H1 (cell line): Measurements from ENCODE around the gene SESN3. TPM values are rescaled to one million over a fixed set of nuclear protein-coding genes. Genes with fewer than 3 reads are reported as not detected.

Experiments
- CTCF ChIA-PET: fragments of 300-600 bp; sonication (Branson Sonifier 250); formaldehyde crosslinking; loops from one replicate; lab custom pipeline; 2021; ENCODE audit not compliant: partially characterized antibody; lab: Charles Lee
- POLR2A ChIA-PET: fragments of 300-600 bp; sonication (Branson Sonifier 250); formaldehyde crosslinking; loops from one replicate; lab custom pipeline; 2021; ENCODE audit warnings: inconsistent platforms; ENCODE audit not compliant: partially characterized antibody; lab: Charles Lee
- DNase-seq, 2 experiments: peaks; one replicate each; pipeline versions ENCODE4 v3.0.0 to v3.0.0-alpha.2; 2010 to 2022; ENCODE audit warnings: low spot score in 2 of 2, low read depth in 1 of 2, mixed read lengths in 1 of 2
- FAIRE-seq: peaks from 2 replicates; lab custom pipeline; 2011; peaks lifted over from hg19 to GRCh38; lab: Jason Lieb, UNC
- H2AFZ ChIP-seq: 2 replicates; pipeline ENCODE4 v1.8.1; 2012; ENCODE audit warnings: low read length, inconsistent platforms
- H2AK5ac ChIP-seq: 2 replicates; pipeline ENCODE4 v1.6.1; 2013; ENCODE audit warnings: low read depth, low read length
- H2BK120ac ChIP-seq: replicated peaks from 2 replicates; pipeline ENCODE3; 2013; ENCODE audit warnings: low read depth, low read length, inconsistent platforms
- H2BK12ac ChIP-seq: 2 replicates; pipeline ENCODE4 v1.6.1; 2013; ENCODE audit warnings: low read depth, low read length
- H2BK15ac ChIP-seq: 2 replicates; pipeline ENCODE4 v1.6.1; 2013; ENCODE audit warnings: low read length
- H2BK20ac ChIP-seq: 2 replicates; pipeline ENCODE4 v1.6.1; 2013; ENCODE audit warnings: low read length
- H2BK5ac ChIP-seq: 2 replicates; pipeline ENCODE4 v1.6.1; 2013; ENCODE audit warnings: low read depth, low read length
- H3K14ac ChIP-seq: 2 replicates; pipeline ENCODE4 v1.6.1; 2013; ENCODE audit warnings: inconsistent platforms; ENCODE audit not compliant: insufficient read length
- H3K18ac ChIP-seq: 2 replicates; pipeline ENCODE4 v1.6.1; 2013; ENCODE audit warnings: low read length; ENCODE audit errors: extremely low read depth
- H3K23ac ChIP-seq: 2 replicates; pipeline ENCODE4 v1.6.1; 2013; ENCODE audit warnings: inconsistent platforms; ENCODE audit not compliant: insufficient read length
- H3K23me2 ChIP-seq: 2 replicates; pipeline ENCODE4 v1.6.1; 2013; ENCODE audit warnings: low read depth, low read length
- H3K27ac ChIP-seq: 2 replicates; pipeline ENCODE4 v1.6.1; 2011; ENCODE audit warnings: low read depth, low read length, inconsistent platforms
- H3K27me3 ChIP-seq, 4 experiments: replicated peaks in 1 of 4; 1 replicate in 1 of 4; 2 replicates in 3 of 4; pipeline versions ENCODE4 v1.6.1 to v1.8.1; 2011 to 2013; ENCODE audit warnings: low read length in 3 of 4, mild to moderate bottlenecking in 3 of 4, inconsistent platforms in 2 of 4, mixed read lengths in 2 of 4, moderate library complexity in 1 of 4; ENCODE audit not compliant: control insufficient read depth in 3 of 4, insufficient read depth in 3 of 4; ENCODE audit errors: extremely low read depth in 1 of 4
- H3K36me3 ChIP-seq, 4 experiments: 2 replicates each; pipeline versions ENCODE4 v1.6.1 to v1.8.1; 2011 to 2013; ENCODE audit warnings: mild to moderate bottlenecking in 4 of 4, low read length in 3 of 4, moderate library complexity in 2 of 4, control low read depth in 1 of 4, inconsistent platforms in 1 of 4; ENCODE audit not compliant: insufficient read depth in 4 of 4, control insufficient read depth in 2 of 4
- H3K4ac ChIP-seq: replicated peaks from 2 replicates; pipeline ENCODE3; 2013; ENCODE audit warnings: low read length, low read depth, mixed read lengths, inconsistent platforms; ENCODE audit not compliant: insufficient read length
- H3K4me1 ChIP-seq, 4 experiments: replicated peaks in 1 of 4; 1 replicate in 1 of 4; 2 replicates in 3 of 4; pipeline versions ENCODE4 v1.6.1 to v1.8.1; 2011 to 2013; ENCODE audit warnings: low read length in 3 of 4, inconsistent platforms in 2 of 4, mixed read lengths in 1 of 4; ENCODE audit not compliant: insufficient read depth in 4 of 4, control insufficient read depth in 3 of 4
- H3K4me2 ChIP-seq, 2 experiments: 2 replicates each; pipeline versions ENCODE4 v1.6.1 to v1.8.1; 2011 to 2013; ENCODE audit warnings: low read depth in 2 of 2, low read length in 2 of 2, control low read depth in 1 of 2, inconsistent platforms in 1 of 2, mild to moderate bottlenecking in 1 of 2; ENCODE audit not compliant: insufficient read depth in 1 of 2
- H3K4me3 ChIP-seq, 4 experiments: fragments of 200-600, 300-600 bp in 1 of 4; sonication (generic), shearing (Covaris generic), sonication (Bioruptor Twin) in 1 of 4; 2 replicates each; pipeline versions ENCODE4 v1.5.1 to v1.8.1; 2011 to 2016; ENCODE audit warnings: low read length in 4 of 4, low read depth in 3 of 4, control low read depth in 2 of 4, inconsistent platforms in 2 of 4, mild to moderate bottlenecking in 2 of 4, mixed read lengths in 1 of 4, moderate library complexity in 1 of 4; ENCODE audit not compliant: insufficient read depth in 2 of 4; ENCODE audit errors: extremely low read depth in 1 of 4
- H3K56ac ChIP-seq: replicated peaks from 2 replicates; pipeline ENCODE3; 2013; ENCODE audit warnings: low read depth, mild to moderate bottlenecking, mixed read lengths, low read length, inconsistent platforms; ENCODE audit not compliant: insufficient read length
- H3K79me1 ChIP-seq: 2 replicates; pipeline ENCODE4 v1.6.1; 2013; ENCODE audit warnings: low read depth, low read length, control low read depth
- H3K79me2 ChIP-seq, 2 experiments: 2 replicates each; pipeline versions ENCODE4 v1.6.1 to v1.8.1; 2012 to 2013; ENCODE audit warnings: low read length in 2 of 2, mild to moderate bottlenecking in 2 of 2, inconsistent platforms in 1 of 2; ENCODE audit not compliant: insufficient read depth in 2 of 2, control insufficient read depth in 1 of 2
- H3K9ac ChIP-seq, 4 experiments: replicated peaks in 1 of 4; 1 replicate in 1 of 4; 2 replicates in 3 of 4; pipeline versions ENCODE4 v1.6.1 to v1.8.1; 2011 to 2013; ENCODE audit warnings: low read depth in 3 of 4, low read length in 3 of 4, control low read depth in 2 of 4, mild to moderate bottlenecking in 2 of 4, moderate library complexity in 2 of 4, inconsistent platforms in 1 of 4; ENCODE audit errors: extremely low read depth in 1 of 4
- H3K9me3 ChIP-seq, 2 experiments: 2 replicates each; pipeline versions ENCODE4 v1.6.1 to v1.8.1; 2012 to 2013; ENCODE audit warnings: mild to moderate bottlenecking in 2 of 2, moderate library complexity in 2 of 2, control low read depth in 1 of 2, inconsistent platforms in 1 of 2, low read depth in 1 of 2, low read length in 1 of 2, mixed read lengths in 1 of 2; ENCODE audit not compliant: insufficient read depth in 2 of 2
- H4K20me1 ChIP-seq, 2 experiments: replicated peaks in 1 of 2; 2 replicates each; pipeline versions ENCODE3 to v1.8.1; 2011 to 2013; ENCODE audit warnings: inconsistent platforms in 2 of 2, low read length in 2 of 2, mild to moderate bottlenecking in 1 of 2; ENCODE audit not compliant: insufficient read depth in 2 of 2, control insufficient read depth in 1 of 2
- H4K5ac ChIP-seq: 2 replicates; pipeline ENCODE4 v1.6.1; 2013; ENCODE audit warnings: low read length, low read depth, mixed read lengths, inconsistent platforms; ENCODE audit not compliant: insufficient read length
- H4K8ac ChIP-seq: 2 replicates; pipeline ENCODE4 v1.8.0; 2013; ENCODE audit warnings: mild to moderate bottlenecking, moderate library complexity, low read length, inconsistent platforms; ENCODE audit not compliant: insufficient read depth; ENCODE audit errors: extremely low read depth
- H4K91ac ChIP-seq: replicated peaks from 2 replicates; pipeline ENCODE3; 2013; ENCODE audit warnings: low read length, mixed read lengths, inconsistent platforms; ENCODE audit not compliant: insufficient read length
- BRCA1 ChIP-seq: IDR thresholded peaks from 2 replicates; pipeline ENCODE4 v1.6.1; 2012; ENCODE audit warnings: low read depth, low read length, improper control_type of control experiment
- KDM4A ChIP-seq: IDR thresholded peaks from one replicate; pipeline ENCODE4 v1.7.1; 2012; ENCODE audit warnings: low read depth, mild to moderate bottlenecking, moderate library complexity, low read length, inconsistent platforms; ENCODE audit not compliant: severe bottlenecking
- SIN3A ChIP-seq, 2 experiments: IDR thresholded peaks in 1 of 2; conservative IDR thresholded peaks in 1 of 2; 2 replicates each; pipeline ENCODE4 v1.6.1; 2011 to 2012; ENCODE audit warnings: low read length in 2 of 2, improper control_type of control experiment in 1 of 2, low read depth in 1 of 2, mild to moderate bottlenecking in 1 of 2
- SP4 ChIP-seq: IDR thresholded peaks from 2 replicates; pipeline ENCODE4 v1.6.1; 2012; ENCODE audit warnings: low read length, inconsistent platforms
- WGBS, 2 experiments: shearing (Covaris generic) in 1 of 2; methylation state at CpG; one replicate each; pipeline versions ENCODE4 v1.1.6 to v1.1.7; 2013 to 2015; ENCODE audit warnings: low lambda C conversion rate in 2 of 2, mixed read lengths in 2 of 2, inconsistent platforms in 1 of 2, low coverage in 1 of 2, missing lambda C conversion rate in 1 of 2; ENCODE audit not compliant: insufficient replicate concordance in 2 of 2, insufficient coverage in 1 of 2, insufficient read length in 1 of 2; ENCODE audit errors: extremely low coverage in 1 of 2, missing lambda C conversion rate in 1 of 2; 5-methylcytosine and 5-hydroxymethylcytosine counted together
- polyA plus RNA-seq, 7 experiments: library from polyadenylated mRNA; depleted of rRNA in 3 of 7; stranded (reverse) in 5 of 7; unstranded in 2 of 7; fragments of >200 nt in 5 of 7; fragments of 200-250 nt in 2 of 7; gene quantifications; 1 replicate in 5 of 7; 2 replicates in 1 of 7; 4 replicates in 1 of 7; pipeline versions ENCODE4 v1.2.1 to v1.2.3, GENCODE V29; 2011 to 2013; ENCODE audit warnings: missing spikeins in 2 of 7, mixed read lengths in 2 of 7
- total RNA-seq: library from RNA; stranded (reverse); fragmentation: NEBNext Ultra II Directional; extraction: Animal tissue kit (Norgen Biotek cat#: 25700); gene quantifications from 2 replicates; pipeline ENCODE4 v1.2.1, GENCODE V29; 2021
- TF ChIP-seq, protein P1 (sequence below): IDR thresholded peaks from 2 replicates; pipeline ENCODE4 v1.6.1; 2012; ENCODE audit warnings: low read length, inconsistent platforms
- TF ChIP-seq, protein P2 (sequence below): IDR thresholded peaks from 2 replicates; pipeline ENCODE4 v1.6.1; 2011; ENCODE audit warnings: low read length, improper control_type of control experiment
- TF ChIP-seq, protein P3 (sequence below), 3 experiments: IDR thresholded peaks; 1 replicate in 2 of 3; 2 replicates in 1 of 3; pipeline versions ENCODE4 v1.5.1 to v1.6.1; 2011; ENCODE audit warnings: low read length in 3 of 3, mild to moderate bottlenecking in 3 of 3, inconsistent platforms in 2 of 3, low read depth in 1 of 3, moderate library complexity in 1 of 3; ENCODE audit not compliant: insufficient read depth in 1 of 3; ENCODE audit errors: control extremely low read depth in 1 of 3

Gene SESN3
- total and polyA plus RNA-seq, 2 of the 8 experiments (the other 6 are each of a cell fraction or from before 2014, with no cell fraction given): 10.2 to 31.1 TPM

DNA sequence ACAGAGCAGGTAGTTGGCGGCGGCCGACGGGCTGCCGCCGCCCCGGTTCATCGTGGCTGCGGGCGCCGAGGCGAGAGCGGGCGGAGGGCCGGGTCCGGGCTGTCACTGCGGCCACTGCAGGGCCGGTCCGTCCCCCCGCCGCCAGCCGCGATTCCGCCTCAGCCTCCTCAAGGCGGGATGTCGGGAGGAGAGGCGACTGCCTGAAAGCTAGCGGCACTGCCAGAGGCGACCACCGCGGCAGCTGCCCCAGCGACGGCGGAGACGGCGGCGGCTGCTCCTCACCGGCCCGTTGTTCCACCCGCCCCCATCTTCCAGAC is 234 bp downstream of the SESN3 start:
- Histone ChIP-seq H2BK5ac (no peak overlapping the region), H3K4ac (no peak overlapping the region), H4K5ac (no peak overlapping the region), H3K4me2 (peak overlapping the region; percentile 88 to 98), H3K4me3 (peak overlapping the region; percentile 92 to 97 (median 94)), H3K9ac (peak overlapping the region in 2 of 4 experiments; percentile 54 to 57; a peak in 3 of 7 replicates), H3K36me3 (no peaks in the 10 kb centered on the region), H3K79me1 (no peaks in the 10 kb centered on the region), H3K4me1 (peaks cover 0 to 13% (median 4%) of the 10 kb centered on the region in 4 experiments; a peak in 3 of 7 replicates), H3K79me2 (peaks cover 0 to 48% of the 10 kb centered on the region in 2 experiments; a peak in 3 of 4 replicates), H3K9me3 (no peaks in the 10 kb centered on the region), H4K20me1 (no peaks in the 10 kb centered on the region), H3K23me2 (peaks cover 12% of the 10 kb centered on the region), H3K27me3 (peaks cover 0 to 4% (median 0%) of the 10 kb centered on the region in 4 experiments; a peak in 3 of 7 replicates), H4K91ac (no peak overlapping the region), H2BK20ac (no peak overlapping the region), H2AFZ (no peak overlapping the region), H4K8ac (no peak overlapping the region), H2AK5ac (no peak overlapping the region), H2BK120ac (no peak overlapping the region), H2BK12ac (no peak overlapping the region), H3K27ac (no peak overlapping the region), H3K18ac (no peak overlapping the region), H3K23ac (no peak overlapping the region), H3K14ac (no peak overlapping the region), H3K56ac (no peak overlapping the region), H2BK15ac (no peak overlapping the region)
- 1% methylated on average over 12 of the region's 40 CpGs; no CpG with 5 or more reads in 1 of the 2 experiments for WGBS, 2 experiments
- CTCF ChIA-PET: interaction anchor here (0.8 to 1.6 kb wide), 7 partner anchors 14 to 129 kb away, joined by 3 to 5 read pairs (median 3); no protein-coding TSS in a partner anchor
- DNase-seq (no peak), FAIRE-seq (no peak)
- POLR2A ChIA-PET: interaction anchor here (0.6 to 1.9 kb wide), 5 partner anchors 13 to 133 kb away, joined by 3 to 7 read pairs (median 3); no protein-coding TSS in a partner anchor
- TF ChIP-seq, protein P1, sequence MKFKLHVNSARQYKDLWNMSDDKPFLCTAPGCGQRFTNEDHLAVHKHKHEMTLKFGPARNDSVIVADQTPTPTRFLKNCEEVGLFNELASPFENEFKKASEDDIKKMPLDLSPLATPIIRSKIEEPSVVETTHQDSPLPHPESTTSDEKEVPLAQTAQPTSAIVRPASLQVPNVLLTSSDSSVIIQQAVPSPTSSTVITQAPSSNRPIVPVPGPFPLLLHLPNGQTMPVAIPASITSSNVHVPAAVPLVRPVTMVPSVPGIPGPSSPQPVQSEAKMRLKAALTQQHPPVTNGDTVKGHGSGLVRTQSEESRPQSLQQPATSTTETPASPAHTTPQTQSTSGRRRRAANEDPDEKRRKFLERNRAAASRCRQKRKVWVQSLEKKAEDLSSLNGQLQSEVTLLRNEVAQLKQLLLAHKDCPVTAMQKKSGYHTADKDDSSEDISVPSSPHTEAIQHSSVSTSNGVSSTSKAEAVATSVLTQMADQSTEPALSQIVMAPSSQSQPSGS: no peak
- TF ChIP-seq SP4 (no peak), BRCA1 (no peak), SIN3A (conservative IDR thresholded peaks at IDR 0.05 in 1 of 2, IDR thresholded peaks at IDR 0.05 in 1 of 2; ENCODE audit: low read depth in 1 of 2, low read length in 2 of 2) (0 out of 4 replicates have a peak, but pooled peaks of 1 of the 2 experiments have one; percentile 13), KDM4A (peak; percentile 29)
- TF ChIP-seq, protein P2, sequence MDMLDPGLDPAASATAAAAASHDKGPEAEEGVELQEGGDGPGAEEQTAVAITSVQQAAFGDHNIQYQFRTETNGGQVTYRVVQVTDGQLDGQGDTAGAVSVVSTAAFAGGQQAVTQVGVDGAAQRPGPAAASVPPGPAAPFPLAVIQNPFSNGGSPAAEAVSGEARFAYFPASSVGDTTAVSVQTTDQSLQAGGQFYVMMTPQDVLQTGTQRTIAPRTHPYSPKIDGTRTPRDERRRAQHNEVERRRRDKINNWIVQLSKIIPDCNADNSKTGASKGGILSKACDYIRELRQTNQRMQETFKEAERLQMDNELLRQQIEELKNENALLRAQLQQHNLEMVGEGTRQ: no peak
- TF ChIP-seq, protein P3, sequence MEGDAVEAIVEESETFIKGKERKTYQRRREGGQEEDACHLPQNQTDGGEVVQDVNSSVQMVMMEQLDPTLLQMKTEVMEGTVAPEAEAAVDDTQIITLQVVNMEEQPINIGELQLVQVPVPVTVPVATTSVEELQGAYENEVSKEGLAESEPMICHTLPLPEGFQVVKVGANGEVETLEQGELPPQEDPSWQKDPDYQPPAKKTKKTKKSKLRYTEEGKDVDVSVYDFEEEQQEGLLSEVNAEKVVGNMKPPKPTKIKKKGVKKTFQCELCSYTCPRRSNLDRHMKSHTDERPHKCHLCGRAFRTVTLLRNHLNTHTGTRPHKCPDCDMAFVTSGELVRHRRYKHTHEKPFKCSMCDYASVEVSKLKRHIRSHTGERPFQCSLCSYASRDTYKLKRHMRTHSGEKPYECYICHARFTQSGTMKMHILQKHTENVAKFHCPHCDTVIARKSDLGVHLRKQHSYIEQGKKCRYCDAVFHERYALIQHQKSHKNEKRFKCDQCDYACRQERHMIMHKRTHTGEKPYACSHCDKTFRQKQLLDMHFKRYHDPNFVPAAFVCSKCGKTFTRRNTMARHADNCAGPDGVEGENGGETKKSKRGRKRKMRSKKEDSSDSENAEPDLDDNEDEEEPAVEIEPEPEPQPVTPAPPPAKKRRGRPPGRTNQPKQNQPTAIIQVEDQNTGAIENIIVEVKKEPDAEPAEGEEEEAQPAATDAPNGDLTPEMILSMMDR (IDR thresholded peaks at IDR 0.05; ENCODE audit: control extremely low read depth in 1 of 3, insufficient read depth in 1 of 3, low read depth in 1 of 3, low read length in 3 of 3): no peak
